NCI-H69 (cell line): ENCODE measurements around the gene AMBP.
A peak's percentile ranks its signal among the peaks of the same experiment; 100 is the strongest.

ENCODE experiments used
- DNase-seq: peaks from one replicate; lab custom pipeline; 2025; lab: John Stamatoyannopoulos, UW

Gene AMBP

GRCh38 chr9:114072184-114073140 is 5.6 kb downstream of the AMBP start:
- DNase-seq = peak; percentile 54

GRCh38 chr9:114071197-114071795 is 6.8 kb downstream of the AMBP start:
- no peak for DNase-seq

- no peak for DNase-seq
Measured at GRCh38 chr9:114070188-114071103, 7.7 kb downstream of the AMBP start.

- DNase-seq = no peak
Measured at GRCh38 chr9:114069476-114070187, 8.5 kb downstream of the AMBP start.

DNA sequence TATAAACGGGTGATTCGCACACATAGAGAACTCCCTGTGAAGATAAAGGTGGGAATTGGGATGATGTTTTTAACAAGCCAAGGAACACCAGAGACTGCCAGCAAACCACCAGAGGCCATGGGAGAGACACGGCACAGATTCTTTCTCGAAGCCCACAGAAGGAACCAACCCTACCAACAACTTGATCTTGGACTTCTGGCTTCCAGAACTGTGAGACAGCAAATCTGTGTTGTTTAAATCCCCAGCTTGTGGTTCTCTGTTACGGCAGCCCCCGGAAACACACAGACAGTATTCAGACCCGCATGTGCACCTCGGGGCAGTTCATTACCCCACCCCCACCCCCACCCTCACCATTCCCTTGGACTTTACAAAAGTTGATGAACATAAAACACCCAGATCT is 12.8 kb downstream of the AMBP start:
- no peak for DNase-seq

DNA sequence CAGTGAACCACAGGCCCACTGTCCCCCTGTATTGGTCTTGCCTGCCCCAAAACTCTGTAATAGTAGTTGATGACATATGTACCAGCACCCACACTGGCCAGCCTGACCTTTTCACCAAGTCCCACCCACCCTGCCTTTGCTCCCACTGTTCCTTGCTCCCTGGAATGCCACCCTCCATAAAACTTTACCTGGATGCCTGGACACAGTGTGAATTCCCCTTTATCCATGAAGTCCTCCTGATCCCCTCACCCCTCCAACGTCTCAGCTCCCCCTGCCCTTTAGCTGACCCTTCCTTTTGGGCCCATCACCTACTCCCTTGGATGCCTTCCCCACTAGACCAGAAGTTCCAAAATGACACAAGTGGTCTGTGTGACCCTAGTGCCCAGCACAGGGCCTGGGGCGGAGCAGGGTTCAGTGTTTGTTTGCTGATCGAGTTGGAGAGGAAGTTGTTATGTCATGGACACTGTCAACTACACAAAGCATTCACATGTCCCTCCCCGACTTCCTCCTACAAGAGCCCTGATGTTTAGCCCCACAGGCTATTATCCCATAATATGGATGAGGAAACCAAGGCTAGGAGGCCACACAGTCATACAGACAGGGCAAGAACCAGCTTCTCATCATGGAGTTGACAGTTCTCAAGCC is 16.1 kb downstream of the AMBP start:
- DNase-seq = no peak

GRCh38 chr9:114061292-114061691 is 16.8 kb downstream of the AMBP start:
- DNase-seq = no peak

GRCh38 chr9:114060711-114061110 is 17.4 kb downstream of the AMBP start:
- DNase-seq = no peak

- DNase-seq = no peak
Measured at GRCh38 chr9:114060070-114060469, 18.0 kb downstream of the AMBP start.

GRCh38 chr9:114059047-114059803 is 18.9 kb downstream of the AMBP start:
- DNase-seq = no peak

GRCh38 chr9:114058688-114059046 is 19.4 kb downstream of the AMBP start:
- no peak for DNase-seq

DNA sequence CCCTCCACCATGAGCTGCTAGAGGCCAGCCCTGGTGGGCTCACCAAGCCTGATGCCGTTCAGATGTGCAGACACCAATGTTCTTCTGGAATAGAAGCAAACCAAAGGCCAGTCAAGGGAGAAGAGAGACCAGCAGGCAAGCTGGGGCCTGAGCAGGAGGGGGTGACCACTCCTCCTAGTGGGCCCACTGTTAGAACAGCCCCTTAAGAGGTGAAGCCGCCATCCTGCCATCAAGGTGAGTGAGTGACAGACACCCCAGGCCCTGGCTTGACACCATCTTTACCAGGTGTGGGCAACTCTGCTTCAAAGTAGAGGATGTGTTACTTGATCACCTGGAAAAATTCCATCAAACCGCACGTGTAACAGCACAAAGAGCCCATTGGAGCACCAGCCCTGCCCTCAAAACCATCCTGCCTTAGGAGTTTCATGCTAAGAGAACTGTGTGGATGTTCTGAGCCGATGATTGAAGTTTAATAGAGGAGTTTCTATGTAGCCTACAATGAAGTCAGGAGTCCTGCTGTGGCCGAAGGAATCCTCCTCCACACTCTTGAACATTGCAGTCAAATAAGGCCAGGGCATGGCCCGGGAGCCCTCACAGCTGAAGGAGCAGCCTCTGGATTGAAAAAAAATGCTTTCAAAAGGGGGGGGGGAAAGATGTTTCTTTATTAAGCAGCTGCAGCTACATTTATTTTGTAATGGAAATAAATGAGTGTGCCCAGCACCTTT is 20.8 kb downstream of the AMBP start:
- DNase-seq = no peak

DNA sequence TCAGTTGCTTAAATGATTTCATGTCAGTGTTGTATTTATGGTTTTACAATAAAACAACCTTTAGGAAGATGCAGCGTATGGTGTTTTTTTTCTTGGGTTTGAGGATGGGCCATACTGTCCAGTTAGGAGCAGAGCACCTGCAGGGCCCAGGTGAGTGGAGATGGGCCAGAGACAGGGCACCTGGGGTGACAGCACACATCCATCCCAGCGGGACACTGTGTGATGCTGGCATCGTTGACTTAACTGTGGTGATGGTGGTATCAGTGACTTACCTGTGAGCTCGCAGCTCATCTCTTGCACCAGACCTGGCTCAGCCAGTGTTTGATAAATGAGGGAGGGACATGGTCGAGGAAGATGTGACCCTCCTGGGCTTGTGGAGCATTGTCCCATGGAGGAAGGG is 21.6 kb downstream of the AMBP start:
- no peak for DNase-seq

DNA sequence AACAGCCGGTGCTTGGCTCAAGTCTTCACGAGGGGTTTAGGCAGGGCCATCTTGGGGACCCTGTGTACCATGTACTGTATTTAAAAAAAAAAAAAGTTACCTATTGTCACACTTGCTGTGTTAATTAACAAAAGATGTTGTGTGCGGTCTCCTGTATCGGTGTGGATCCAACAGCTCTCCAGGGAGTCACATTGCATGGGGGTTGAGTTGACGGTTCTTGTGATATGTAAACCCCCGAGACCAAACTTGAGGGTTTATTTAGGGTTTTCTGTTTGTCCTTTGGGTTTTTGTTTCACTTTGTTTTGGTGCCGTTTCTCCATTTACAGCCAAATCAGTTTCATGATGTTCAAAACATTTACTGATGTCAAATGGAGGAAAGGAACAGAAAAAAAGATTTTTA is 22.2 kb downstream of the AMBP start:
- DNase-seq = no peak

DNA sequence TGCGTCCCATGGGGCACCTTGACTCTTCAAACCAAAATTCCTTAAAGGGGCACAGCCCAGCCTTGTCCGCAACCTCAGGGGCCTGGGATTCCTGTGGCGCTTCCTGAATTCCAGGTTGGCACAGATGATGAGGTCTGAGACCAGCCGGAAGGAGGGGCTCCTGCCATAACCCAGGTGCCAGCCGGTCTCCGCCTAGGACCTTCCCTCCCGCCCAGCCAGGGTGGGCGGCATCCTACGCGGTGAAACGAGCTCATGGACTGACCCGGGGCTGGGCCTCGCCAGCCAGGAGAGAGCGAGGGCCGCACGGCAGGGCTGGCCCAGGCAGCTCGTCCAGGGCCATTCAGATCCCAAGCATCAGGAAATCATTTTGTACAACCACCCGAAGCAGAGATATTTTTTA is 23.0 kb downstream of the AMBP start:
- DNase-seq = no peak

DNA sequence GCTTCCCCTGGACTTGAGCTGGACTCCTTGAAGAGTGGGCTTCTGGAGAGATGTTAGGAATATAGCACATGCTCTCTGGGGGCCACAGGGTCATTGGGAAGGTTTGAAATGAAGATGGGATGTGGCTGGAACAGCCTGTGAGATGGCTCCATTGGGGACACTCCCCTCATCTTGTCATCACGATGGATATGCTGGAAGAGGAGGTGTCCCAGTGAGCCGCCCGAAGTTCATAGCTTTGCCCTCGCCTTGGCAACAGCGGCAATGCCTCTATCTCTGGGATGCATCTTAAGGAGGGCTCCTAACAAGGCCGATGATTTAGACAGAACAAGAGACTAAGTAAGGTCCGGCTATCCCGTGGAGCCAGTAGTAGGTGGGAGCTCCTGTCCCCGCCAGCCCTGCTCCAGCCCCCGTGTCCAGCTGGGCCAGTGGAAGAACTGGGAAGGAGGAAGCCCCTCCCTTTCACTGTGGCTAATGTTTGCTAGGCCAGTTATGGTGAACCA is 23.9 kb downstream of the AMBP start:
- no peak for DNase-seq

GRCh38 chr9:114053246-114054005 is 24.7 kb downstream of the AMBP start:
- DNase-seq = no peak

- DNase-seq = no peak
Measured at GRCh38 chr9:114051706-114052105, 26.4 kb downstream of the AMBP start.

GRCh38 chr9:114051281-114051680 is 26.8 kb downstream of the AMBP start:
- no peak for DNase-seq
